GM18873 (cell line): ENCODE measurements around the gene SOWAHA.
"Not testable (repeated sequence)": the region's sequence is repeated elsewhere in the genome, so short reads cannot be mapped to it uniquely, and the experiment has no call there.

ENCODE experiments used
- ATAC-seq: cut with Tn5 transposase; IDR thresholded peaks from one replicate; pipeline ENCODE4 v1.9.1; 2021; ENCODE audit warnings: mild to moderate bottlenecking, moderate library complexity, moderate number of reproducible peaks; ENCODE audit not compliant: unreplicated experiment, low FRiP score

SOWAHA gene

DNA sequence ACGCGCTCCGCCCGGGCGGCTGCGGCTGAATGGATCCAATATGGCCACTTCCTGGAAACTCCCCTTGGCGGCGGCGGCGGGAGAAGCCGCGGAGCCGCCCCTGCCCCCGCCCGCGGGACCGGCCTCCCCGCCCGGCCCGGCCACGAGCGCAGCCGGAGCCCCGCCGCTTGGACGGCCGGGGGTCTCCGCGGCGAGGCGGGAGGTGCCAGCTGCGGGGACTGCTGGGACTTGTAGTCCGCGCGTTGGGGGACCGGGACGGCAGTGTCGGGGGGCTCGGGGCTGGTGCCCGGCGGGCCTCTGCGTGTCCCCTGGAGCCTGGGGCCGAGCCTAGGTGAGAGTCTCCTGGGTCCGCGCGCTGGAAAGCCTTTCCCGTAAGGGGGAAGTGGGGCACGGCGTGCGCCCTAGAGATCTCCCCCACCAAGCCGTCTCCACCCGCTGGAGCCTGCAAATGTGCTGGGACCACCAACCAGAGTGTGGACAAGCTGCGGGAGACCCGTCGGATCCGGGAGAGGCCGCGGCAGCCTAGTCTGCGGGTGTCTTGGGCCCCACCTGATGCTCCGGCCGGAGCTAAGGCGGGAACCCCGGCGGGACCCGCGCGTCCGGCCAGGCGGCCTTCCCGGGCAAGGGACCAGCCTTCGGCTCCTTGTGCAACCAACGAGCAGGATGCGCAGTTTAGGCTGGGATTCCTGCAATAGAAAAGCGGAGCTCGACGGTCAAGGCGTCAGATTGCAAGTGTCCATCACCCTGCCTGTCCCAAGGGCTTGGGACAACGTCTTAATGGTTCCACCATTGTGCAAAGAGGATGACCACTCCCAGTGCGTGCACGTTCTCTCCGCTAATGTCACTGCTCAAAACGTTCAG lies 35.7 kb upstream of the SOWAHA start, which contains the start of gene SEPTIN8:
TSS of gene SEPTIN8 (minus strand) at position 31 of the 861 bp plus-strand sequence. CDS start 102 bp downstream, outside the sequence.
- ATAC-seq: no peak

DNA sequence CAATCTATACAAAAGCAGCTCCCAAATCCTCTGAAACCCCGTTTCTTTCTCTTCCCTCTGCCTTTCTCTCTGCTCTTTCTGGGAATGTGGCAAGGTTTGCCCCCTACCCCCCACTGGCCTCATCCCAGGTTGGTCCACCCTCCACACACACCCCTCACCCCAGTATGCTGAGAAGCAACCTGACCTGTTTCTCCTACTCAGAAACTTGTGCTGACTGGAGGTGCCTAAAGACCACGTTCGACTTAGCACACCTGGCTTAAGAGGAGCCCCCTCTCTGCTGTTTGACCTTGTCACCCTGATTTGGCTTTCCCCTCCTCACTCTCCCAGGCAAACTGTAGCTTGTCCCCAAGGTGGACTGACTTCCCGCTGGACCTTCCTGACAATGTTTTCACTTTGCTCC lies 35.0 kb upstream of the SOWAHA start:
- ATAC-seq: no peak

DNA sequence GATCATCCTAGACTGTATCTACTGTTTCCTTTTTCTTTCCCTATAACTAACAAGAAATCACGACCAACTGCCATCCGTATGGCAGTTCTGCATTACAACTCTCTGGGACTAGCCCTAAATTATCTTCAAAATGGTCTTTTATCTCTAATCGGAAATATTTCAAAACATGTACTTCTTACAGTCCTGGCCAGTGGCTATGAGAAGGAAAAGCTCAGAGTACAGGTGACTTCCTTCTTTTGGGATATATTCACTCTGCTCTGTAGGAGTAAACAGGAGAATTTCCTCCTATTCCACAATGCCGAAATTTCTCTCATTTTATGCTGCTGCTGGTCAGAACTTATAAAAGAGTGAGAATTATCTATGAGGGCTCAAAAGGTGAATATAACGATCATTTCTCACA lies 34.2 kb upstream of the SOWAHA start:
- no peak for ATAC-seq

DNA sequence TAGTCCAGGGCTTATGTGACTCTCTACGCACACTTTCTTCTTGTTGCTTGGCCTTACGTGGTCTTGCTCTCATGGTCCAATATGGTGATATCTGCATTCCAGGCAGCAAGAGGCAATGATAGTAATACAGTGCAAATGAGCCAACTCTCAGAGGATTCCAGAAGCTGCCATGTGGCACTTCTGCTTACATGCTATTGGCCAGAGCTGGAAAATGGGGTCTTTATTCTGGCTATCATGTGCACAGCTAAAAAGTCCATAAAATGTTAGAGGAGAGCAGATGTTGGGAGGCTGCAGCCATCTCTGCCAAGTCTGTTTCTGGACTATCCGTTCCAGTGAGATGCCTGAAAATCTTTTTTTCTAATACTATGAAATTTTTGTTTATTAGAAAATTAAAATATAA lies 33.1 kb upstream of the SOWAHA start:
- no peak for ATAC-seq

DNA sequence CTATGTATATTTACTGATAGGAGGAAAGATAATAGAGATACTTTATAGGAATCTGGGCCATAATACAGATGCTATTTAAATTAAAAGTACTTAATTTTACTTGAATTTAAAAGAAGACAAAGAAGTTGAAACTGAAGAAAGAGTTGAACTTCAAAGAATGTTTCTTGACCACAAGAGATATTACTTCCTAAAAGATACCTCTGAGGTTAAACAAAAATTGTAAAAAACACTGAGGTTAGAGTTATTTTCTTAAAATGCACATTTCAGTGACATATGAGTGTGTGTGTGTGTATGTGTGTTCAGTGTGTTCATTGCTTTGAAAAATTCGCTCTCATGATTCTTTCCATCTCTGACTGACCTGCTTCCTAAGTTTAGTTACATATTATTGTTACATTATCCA lies 32.5 kb upstream of the SOWAHA start:
- no peak for ATAC-seq

DNA sequence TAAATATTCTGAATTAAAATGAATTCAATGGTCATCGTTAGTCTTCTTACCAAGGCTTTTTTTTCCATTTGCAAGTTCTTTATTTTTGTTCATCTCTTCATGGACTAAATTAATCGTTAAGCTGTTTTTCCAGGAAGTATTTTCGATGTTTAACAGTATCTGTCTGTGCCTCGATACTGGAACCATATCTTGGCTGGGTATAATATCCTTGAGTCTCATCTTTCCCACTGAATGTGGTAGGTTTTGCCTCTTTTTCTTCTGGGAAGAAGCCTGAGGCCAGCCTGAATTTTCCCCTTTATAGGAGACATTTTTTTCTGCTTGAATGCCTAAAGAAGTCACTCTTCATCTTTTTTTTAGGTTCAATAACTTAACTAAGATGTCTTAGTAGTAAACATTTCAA lies 32.1 kb upstream of the SOWAHA start:
- ATAC-seq: no peak

- ATAC-seq: no peak
These were observed 31.0 kb upstream of the SOWAHA start for GRCh38 chr5:132782101-132782500.

- ATAC-seq: no peak
These were observed 27.7 kb upstream of the SOWAHA start for GRCh38 chr5:132785365-132785764.

DNA sequence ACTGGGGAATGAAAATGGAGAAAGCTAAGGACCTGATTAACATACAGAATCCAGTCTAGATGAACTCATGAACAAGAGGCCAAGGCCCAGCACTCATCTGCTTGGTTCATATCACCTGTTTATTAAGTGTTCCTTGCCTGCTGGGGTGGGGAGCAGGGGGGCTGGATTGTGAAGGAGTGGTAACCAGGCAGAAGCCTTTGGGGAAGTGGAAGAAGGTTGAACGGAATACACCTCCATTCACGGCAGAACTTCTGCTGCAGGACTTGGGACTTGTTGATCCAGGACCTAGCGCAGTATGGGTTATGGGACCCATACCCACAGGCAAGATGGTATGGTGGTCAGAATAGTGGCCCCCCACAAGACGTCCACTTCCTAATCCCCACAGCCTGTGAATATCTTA lies 27.2 kb upstream of the SOWAHA start:
- ATAC-seq: no peak

- no peak for ATAC-seq
These were observed 26.0 kb upstream of the SOWAHA start for GRCh38 chr5:132787076-132787475.

DNA sequence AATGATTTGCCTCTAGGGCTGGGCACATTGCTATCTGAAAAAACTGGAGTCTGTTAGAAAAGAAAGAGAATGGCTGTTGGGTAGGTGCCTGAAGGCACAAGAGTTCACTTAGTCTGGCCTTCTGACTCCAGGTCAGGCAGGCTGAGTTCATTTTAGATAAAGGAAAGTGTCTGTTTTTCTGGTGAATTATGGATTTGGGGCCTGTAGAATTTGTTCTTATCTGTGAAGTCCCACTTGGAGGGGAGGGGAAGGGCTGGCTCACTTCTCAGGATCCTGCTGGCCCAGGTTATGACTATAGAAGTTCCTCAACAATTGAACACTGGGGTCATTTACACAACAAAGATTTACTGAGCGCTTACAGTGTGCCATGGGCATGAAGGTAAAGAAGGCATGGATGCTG lies 24.6 kb upstream of the SOWAHA start:
- ATAC-seq: no peak

- no peak for ATAC-seq
These were observed 23.9 kb upstream of the SOWAHA start for GRCh38 chr5:132788990-132789886.

DNA sequence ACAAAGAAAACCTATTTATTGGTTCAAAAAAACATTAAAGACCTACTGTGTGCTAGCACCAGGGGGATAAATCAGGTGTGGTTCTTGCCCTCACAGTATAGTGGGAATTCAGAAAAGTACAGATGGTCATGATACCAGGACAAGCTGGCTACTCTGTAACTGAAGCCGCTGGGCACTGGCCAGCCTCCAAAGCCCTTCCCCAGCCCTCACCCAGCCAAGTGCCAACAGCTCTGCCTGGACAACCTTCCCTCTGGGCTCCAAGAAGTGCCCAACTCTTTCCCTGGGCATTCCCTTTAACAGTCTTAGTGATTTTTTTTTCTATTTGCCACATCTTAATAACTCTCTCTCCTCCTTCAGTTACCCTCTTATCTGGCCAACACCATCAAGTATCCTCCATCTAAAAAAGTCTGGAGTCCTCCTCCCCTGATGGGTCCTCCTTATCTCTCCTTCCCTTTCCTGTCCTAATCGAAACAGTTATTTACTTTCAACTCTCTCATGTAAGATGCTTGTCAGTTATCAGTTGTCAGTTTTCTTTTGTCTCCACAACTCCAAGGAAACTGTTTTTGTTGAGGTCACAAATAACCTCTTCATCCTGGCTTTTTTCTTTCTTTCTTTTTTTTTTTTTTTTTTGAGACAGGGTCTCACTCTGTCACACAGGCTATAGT lies 22.8 kb upstream of the SOWAHA start:
- ATAC-seq: no peak

- ATAC-seq: no peak
These were observed 22.1 kb upstream of the SOWAHA start for GRCh38 chr5:132791026-132791425.

GRCh38 chr5:132797651-132798050 lies 15.5 kb upstream of the SOWAHA start:
- ATAC-seq: no peak

- no peak for ATAC-seq
These were observed 13.7 kb upstream of the SOWAHA start for GRCh38 chr5:132799392-132799791.

- ATAC-seq: no peak
These were observed 12.6 kb upstream of the SOWAHA start for GRCh38 chr5:132800545-132800944.

DNA sequence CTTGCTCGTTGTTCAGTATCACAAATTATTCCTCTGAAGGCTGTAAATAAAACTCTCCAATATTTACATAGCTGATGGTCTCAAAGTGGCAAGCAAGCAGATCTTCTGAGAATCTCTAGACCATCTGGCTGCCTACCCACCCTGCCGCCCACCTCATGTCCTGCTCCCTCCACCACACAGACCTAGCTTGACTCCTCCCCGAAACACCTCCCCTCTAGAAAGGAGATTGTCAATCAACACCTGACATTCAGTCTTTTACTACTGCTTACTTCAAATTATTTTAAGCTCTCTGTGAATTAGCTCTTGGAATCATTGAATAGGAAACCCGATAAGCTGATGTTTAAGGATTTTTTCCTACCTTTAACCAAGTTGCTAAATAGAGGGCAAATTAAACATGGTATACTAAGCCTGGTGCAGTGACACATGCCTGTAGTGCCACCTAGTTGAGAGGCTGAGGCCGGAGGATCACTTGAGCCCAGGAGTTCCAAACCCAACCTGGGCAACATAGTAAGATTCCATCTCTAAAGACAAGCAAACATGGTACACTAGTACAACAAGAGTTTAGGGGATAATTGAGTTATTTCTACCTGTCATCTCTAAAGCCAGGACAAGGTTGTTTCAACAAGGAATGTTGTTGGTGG lies 10.9 kb upstream of the SOWAHA start:
- no peak for ATAC-seq

DNA sequence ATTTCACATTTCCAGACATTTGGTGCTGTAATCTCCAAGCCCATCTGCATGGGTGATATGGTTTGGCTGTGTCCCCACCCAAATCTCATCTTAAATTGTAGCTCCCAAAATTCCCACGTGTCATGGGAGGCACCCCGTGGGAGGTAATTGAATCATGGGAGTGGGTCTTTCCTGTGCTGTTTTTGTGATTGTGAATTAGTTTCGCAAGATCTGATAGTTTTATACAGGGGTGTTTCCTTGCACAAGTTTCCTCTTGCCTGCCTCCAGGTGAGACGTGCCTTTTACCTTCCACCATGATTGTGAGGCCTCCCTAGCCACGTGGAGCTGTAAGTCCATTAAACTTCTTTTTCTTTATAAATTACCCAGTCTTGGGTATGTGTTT lies 10.4 kb upstream of the SOWAHA start:
- not testable (repeated sequence) for ATAC-seq

DNA sequence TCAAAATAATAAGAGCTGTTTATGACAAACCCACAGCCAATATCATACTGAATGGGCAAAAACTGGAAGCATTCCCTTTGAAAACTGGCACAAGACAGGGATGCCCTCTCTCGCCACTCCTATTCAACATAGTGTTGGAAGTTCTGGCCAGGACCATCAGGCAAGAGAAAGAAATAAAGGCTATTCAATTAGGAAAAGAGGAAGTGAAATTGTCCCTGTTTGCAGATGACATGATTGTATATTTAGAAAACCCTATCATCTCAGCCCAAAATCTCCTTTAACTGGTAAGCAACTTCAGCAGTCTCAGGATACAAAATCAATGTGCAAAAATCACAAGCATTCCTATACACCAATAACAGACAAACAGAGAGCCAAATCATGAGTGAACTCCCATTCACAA lies 8.9 kb upstream of the SOWAHA start:
- not testable (repeated sequence) for ATAC-seq
